NOMO-1 (cell line): ENCODE measurements around the gene ZNF493.
A peak's percentile ranks its signal among the peaks of the same experiment; 100 is the strongest.

ENCODE experiments used
- DNase-seq, 2 experiments: peaks; one replicate each; lab custom pipeline; 2025; ENCODE audit not compliant: unreplicated experiment in 2 of 2; lab: John Stamatoyannopoulos, UW

ZNF493 gene

DNA sequence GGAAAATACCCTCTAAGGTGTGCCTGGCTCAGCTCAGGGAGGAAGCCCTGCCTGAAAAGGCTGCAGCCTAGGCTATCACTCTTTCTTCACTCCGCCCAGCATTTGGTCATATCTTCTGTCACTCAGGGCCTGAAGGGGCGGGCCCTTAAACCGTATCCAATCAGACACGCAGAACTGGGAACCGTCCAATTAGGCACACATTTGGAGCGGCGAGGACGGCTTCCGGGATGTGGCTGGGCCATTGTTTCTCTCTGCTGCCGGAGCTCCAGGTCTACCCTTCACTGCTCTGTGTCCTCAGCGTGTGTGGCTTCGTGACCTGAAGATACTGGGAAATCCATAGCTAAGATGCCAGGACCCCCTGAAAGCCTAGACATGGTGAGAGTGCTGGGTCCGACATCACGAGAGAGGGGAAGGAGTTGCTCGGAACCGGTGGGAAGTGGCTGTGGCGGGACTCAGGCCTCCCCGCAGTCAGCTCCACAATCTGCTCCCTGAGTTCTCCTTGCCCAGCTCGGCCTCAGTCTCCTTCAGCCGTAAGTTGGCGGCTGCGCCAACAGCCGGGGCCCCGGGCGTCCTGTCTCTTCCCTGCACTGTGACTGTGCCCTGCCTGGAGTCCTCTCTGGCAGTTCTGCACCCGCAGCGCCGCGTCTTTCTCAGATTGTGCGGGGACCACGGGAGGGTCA is at the start of gene ZNF493:
ZNF493 (plus strand) TSS at position 241 of the 680 bp plus-strand sequence; CDS start at position 346, 105 bp downstream.
- no peak for DNase-seq

DNA sequence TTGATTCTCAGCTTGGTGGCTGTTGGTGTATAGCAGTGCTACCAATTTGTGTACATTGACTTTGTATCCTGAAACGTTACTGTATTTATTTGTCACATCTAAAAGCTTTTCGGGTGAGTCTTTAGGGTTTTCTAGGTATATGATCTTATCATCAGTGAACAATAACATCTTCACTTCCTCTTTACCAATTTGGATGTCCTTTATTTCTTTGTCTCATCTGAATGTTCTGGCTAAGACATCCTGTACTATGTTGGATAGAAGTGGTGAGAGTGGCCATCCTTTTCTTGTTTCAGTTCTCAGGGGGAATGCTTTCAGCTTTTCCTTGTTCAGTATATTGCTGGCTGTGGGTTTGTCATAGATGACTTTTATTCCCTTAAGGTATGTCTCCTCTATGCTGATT is 44.1 kb upstream of the ZNF493 start:
- DNase-seq = no peak

- peak; percentile 66 to 70 for DNase-seq
Measured at GRCh38 chr19:21358768-21359451, 38.0 kb upstream of the ZNF493 start, which contains the start of gene ZNF738. Gene ZNF738 (plus strand): TSS chr19:21359000. CDS start chr19:21359141, 141 bp downstream.

GRCh38 chr19:21362291-21362690 is 34.6 kb upstream of the ZNF493 start:
- no peak for DNase-seq

DNA sequence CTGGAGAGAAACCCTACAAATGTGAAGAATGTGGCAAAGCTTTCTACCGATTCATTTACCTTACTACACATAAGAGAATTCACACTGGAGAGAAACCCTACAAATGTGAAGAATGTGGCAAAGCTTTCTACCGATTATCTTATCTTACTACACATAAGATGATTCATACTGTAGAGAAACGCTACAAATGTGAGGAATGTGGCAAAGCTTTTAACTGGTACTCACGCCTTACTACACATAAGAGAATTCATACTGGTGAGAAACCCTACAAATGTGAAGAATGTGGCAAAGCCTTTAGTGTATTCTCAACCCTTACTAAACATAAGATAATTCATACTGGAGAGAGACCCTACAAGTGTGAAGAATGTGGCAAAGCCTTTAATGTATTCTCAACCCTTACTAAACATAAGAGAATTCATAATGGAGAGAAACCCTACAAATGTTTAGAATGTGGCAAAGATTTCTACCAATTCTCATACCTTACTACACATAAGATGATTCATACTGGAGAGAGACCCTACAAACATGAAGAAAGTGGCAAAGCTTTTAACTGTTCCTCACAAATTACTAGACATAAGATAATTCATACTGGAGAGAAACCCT is 12.9 kb upstream of the ZNF493 start:
- no peak for DNase-seq

DNA sequence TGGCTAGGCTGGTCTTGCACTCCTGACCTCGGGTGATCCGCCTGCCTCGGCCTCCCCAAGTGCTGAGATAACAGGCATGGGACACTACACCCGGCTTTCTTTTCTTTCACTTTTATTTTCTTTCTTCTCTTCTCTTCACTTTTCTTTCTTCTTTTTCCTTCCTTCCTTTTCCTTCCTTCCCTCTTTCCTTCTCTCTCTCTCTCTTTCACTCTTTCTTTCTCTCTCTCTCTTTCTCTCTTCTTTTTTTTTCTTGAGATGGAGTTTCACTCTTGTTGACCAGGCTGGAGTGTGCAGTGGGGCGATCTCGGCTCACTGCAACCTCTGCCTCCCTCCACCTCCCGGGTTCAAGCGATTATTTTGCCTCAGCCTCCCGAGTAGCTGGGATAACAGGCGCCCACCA is 812 bp upstream of the ZNF493 start:
- no peak for DNase-seq

- no peak for DNase-seq
Measured at GRCh38 chr19:21398851-21399250, 1.9 kb downstream of the ZNF493 start.

DNA sequence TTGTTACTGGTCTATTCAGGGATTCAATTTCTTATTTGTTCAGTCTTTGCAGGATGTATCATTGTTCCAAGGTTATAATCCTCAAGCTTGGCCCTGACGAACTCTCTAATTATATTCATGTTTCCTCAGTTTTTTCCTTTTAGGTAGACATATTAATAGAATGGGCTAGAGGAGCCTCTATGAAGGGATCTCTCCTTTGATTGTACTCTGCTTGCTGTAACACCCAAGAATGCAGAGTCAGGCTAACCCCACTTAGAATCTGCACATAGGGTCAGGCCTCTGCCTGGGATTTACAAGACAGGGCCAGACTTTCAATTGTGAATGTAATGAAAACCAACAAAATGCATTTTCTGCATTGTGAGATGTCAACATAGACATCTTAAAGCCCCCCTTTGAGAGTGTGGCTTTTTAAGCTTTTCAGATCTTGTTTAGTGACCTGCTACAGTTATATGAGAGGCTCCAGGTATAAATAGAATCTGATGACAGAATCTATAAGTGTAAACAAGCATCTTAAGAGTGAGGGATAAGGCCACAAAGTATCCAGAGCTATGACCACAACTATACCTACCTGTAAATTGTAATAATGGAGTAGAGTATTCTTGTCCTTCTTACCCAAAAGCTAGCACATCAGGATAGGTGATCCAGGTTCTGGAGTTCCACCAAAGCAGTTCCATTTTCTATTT is 5.5 kb downstream of the ZNF493 start:
- DNase-seq = no peak

DNA sequence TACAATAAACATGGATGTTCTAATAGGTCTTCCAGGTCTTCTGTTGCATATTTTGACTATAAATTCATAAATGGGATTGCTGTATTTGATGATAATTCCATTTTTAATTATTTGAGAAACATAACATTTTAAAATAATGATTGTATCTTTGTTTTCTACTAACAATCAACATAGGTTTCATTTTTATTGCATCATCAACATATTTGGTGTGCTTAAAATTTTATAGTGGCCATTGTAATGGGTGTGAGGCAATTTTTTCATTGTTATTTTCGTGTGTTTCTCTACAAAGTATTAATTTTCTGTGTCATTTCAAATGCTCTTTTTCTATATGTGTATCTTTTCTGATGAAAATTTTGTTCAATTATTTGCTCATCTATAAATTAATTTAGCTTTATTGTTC is 13.2 kb downstream of the ZNF493 start:
- no peak for DNase-seq

DNA sequence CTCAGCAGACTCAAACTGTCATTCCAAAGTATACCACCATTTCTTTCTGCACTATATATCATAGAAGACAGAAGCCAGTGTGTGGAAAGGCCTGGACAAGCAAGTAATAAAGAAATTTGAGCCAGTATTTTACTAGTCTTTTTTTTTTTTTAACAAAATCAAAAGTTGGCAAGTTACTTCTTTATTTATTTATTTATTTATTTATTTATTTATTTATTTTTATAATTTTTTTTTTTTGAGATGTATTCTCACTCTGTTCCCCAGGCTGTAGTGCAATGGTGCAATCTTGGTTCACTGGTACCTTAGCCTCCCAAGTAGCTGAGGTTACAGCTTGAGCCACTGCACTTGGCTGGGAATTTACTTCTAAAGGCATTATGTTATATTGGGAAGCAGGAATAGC is 25.3 kb downstream of the ZNF493 start:
- DNase-seq = no peak

DNA sequence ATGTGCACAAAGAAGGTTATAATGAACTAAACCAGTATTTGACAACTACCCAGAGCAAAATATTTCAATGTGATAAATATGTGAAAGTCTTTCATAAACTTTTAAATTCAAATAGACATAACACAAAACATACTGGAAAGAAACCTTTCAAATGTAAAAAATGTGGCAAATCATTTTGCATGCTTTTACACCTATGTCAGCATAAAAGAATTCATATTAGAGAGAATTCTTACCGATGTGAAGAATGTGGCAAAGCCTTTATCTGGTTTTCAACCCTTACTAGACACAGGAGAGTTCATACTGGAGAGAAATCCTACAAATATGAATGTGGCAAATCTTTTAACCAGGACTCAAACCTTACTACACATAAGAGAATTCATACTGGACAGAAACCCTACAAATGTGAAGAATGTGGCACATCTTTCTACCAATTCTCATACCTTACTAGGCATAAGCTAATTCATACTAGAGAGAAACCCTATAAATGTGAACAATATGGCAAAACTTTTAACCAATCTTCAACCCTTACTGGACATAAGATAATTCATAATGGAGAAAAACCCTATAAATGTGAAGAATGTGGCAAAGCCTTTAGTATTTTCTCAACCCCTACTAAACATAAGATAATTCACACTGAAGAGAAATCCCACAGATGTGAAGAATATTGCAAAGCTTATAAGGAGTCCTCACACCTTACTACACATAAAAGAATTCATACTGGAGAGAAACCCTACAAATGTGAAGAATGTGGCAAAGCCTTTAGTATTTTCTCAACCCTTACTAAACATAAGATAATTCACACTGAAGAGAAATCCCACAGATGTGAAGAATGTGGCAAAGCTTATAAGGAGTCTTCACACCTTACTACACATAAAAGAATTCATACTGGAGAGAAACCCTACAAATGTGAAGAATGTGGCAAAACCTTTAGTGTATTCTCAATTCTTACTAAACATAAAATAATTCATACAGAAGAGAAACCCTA is 26.4 kb downstream of the ZNF493 start:
- DNase-seq = no peak

GRCh38 chr19:21430675-21431074 is 33.7 kb downstream of the ZNF493 start:
- no peak for DNase-seq

DNA sequence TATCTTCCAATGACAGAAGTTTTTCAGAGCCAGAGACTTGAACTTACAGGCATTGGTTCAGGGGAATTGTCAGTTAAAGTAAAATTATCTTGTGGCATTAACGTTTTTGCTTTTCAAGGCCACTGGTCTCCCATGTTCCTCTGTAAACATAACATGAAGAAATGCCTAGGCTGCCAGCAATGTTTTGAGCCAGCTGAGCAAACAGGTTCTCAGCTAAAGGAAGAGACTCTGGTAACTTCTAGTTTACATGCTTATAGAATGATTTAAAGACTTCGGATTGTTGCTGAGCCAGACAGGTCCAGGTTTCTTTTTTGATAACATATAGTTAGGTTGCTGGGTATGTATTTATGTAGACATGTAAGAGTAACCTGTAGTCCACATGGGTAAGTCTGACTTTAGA is 35.7 kb downstream of the ZNF493 start:
- DNase-seq = no peak

DNA sequence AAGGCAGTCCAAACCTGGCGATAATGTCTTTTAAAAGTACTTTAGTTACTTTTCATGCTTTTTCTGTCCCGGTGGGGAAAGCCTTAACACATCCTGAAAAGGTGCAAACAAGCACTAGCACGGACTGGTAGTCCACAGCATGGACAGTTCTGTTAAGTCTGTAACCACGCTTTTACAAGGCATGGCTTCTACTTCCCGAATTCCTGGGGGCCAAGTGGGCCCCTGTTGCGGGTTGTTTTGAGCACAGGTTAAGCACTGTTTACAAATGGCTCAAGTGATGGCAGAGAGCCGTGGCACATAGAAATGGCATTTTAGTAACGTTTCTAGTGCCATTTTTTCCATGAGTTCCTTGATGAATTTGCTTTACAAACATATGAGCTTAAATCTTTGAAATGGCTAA is 37.6 kb downstream of the ZNF493 start:
- no peak for DNase-seq

- no peak for DNase-seq
Measured at GRCh38 chr19:21434967-21435544, 38.1 kb downstream of the ZNF493 start.

DNA sequence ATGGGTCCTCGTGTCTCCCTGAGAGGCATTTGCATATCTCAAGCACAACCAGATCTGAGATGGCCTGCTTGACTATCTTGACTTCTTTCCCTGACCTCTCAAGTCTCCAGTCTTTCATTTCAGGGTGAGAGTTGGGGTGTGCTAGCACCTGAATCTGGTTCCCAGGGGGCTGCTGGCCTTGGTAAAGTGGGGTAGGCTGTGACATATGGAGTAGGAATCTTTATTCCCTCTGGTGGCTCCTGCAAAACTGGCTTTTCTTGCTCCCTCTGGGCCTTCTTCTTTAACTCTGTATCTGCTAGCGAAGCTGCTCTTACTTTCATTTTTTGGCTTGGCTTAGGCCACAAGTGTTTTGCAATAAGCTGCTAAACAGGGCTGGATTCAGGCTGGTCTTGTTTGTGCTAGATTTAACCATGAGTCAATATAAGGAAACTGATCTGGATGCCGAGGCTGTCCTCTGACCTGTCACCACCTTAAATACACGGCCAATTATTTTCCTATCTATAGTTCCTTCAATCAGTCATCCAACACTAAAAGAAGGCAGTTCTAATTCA is 42.3 kb downstream of the ZNF493 start:
- no peak for DNase-seq

- no peak for DNase-seq
Measured at GRCh38 chr19:21440321-21440720, 43.4 kb downstream of the ZNF493 start.

DNA sequence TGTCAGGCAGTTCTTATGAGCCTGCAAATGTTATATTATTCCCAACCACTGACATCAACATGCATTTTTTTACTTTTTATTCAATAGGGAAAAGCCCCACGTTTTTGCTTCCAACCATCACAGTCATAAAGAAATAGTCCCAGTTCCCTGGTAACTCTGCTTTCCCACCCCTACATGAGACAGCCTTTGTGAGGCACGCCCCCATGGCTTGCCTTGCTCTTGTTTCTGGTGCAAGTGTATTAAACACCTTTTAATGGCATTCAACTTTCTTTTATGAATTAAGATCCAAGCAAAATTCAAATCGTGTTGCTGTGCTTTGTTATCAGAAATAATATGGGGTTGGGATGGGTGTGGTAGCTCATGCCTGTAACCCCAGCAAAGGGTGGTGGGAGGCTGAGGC is 54.3 kb downstream of the ZNF493 start:
- no peak for DNase-seq

- DNase-seq = no peak
Measured at GRCh38 chr19:21454901-21455300, 58.0 kb downstream of the ZNF493 start.

GRCh38 chr19:21460686-21461085 is 63.8 kb downstream of the ZNF493 start:
- DNase-seq = no peak
